PC-3 (cell line): ENCODE measurements around the gene ZDHHC7. TPM values are rescaled to one million over a fixed set of nuclear protein-coding genes. Genes with fewer than 3 reads are reported as not detected.

Experiments used
- ATAC-seq: fragments of 200-7000 bp; cut with Tn5 transposase; 2 replicates; pipeline ENCODE4 v1.9.1; 2020; ENCODE audit warnings: mild to moderate bottlenecking, moderate library complexity
- BruUV-seq: library from RNA; stranded (reverse); fragments of 400-500 nt; replicated peaks from 2 replicates; lab custom pipeline; 2021; lab: Mats Ljungman, UMichigan
- CTCF ChIA-PET: fragments of 300-600 bp; sonication (Branson Sonifier 250); formaldehyde crosslinking; loops from one replicate; lab custom pipeline; 2022; ENCODE audit warnings: antibody characterized with exemption; lab: Charles Lee
- POLR2A ChIA-PET: fragments of 300-600 bp; sonication (Branson Sonifier 250); formaldehyde crosslinking; loops from one replicate; lab custom pipeline; 2022; ENCODE audit warnings: antibody characterized with exemption; ENCODE audit not compliant: unreplicated experiment; lab: Charles Lee
- DNase-seq: peaks from one replicate; pipeline ENCODE4 v3.0.0-alpha.2; 2015
- H2AFZ ChIP-seq: fragments of 300-600 bp; sonication (generic); 2 replicates; pipeline ENCODE4 v1.6.0; 2016; ENCODE audit warnings: antibody characterized with exemption, low read length
- H3F3A ChIP-seq: fragments of 300-600 bp; sonication (generic); one replicate; pipeline ENCODE4 v1.6.0; 2017; ENCODE audit warnings: antibody characterized with exemption, low read length, control low read depth, mild to moderate bottlenecking; ENCODE audit not compliant: unreplicated experiment
- H3K27ac ChIP-seq: fragments of 300-600 bp; sonication (generic); 2 replicates; pipeline ENCODE4 v1.5.1; 2016; ENCODE audit warnings: mild to moderate bottlenecking, low read length
- H3K27me3 ChIP-seq: fragments of 300-600 bp; sonication (generic); 2 replicates; pipeline ENCODE4 v1.6.1; 2016; ENCODE audit warnings: low read length, mixed read lengths
- H3K36me3 ChIP-seq: fragments of 300-600 bp; sonication (generic); 2 replicates; pipeline ENCODE4 v1.6.1; 2016; ENCODE audit warnings: low read depth, mixed run types, low read length, mixed read lengths
- H3K4me1 ChIP-seq: fragments of 300-600 bp; sonication (generic); 2 replicates; pipeline ENCODE4 v1.5.1; 2016; ENCODE audit warnings: low read length; ENCODE audit not compliant: insufficient read depth
- H3K4me2 ChIP-seq: fragments of 300-600 bp; sonication (generic); 2 replicates; pipeline ENCODE4 v1.6.0; 2016; ENCODE audit warnings: low read length
- H3K4me3 ChIP-seq: fragments of 300-600 bp; sonication (generic); 2 replicates; pipeline ENCODE4 v1.5.1; 2016; ENCODE audit warnings: mild to moderate bottlenecking, low read length, mixed read lengths
- H3K79me2 ChIP-seq: fragments of 300-600 bp; sonication (generic); 2 replicates; pipeline ENCODE4 v1.6.1; 2017; ENCODE audit warnings: low read length, mixed read lengths
- H3K9ac ChIP-seq: fragments of 300-600 bp; sonication (generic); 2 replicates; pipeline ENCODE4 v1.6.0; 2016; ENCODE audit warnings: mild to moderate bottlenecking, low read length
- H3K9me2 ChIP-seq: fragments of 300-600 bp; sonication (generic); replicated peaks from 2 replicates; pipeline ENCODE4 v1.6.1; 2016; ENCODE audit warnings: mixed run types, low read length, mixed read lengths
- H3K9me3 ChIP-seq: fragments of 300-600 bp; sonication (generic); 2 replicates; pipeline ENCODE4 v1.6.1; 2016; ENCODE audit warnings: low read length, mixed read lengths
- H4K20me1 ChIP-seq: fragments of 300-600 bp; sonication (generic); 2 replicates; pipeline ENCODE4 v1.6.1; 2016; ENCODE audit warnings: low read length, mixed read lengths
- CTCF ChIP-seq: fragments of 300-600 bp; sonication (generic); conservative IDR thresholded peaks from 2 replicates; pipeline ENCODE4 v1.5.1; 2017; ENCODE audit warnings: antibody characterized with exemption, low read depth, mild to moderate bottlenecking, low read length
- EZH2 ChIP-seq: fragments of 300-600 bp; sonication (generic); IDR thresholded peaks from one replicate; pipeline ENCODE4 v1.6.1; 2017; ENCODE audit warnings: antibody characterized with exemption, mild to moderate bottlenecking, low read length; ENCODE audit not compliant: unreplicated experiment
- EZH2phosphoT487 ChIP-seq: fragments of 300-600 bp; sonication (generic); IDR thresholded peaks from 2 replicates; pipeline ENCODE4 v1.6.1; 2018; ENCODE audit warnings: mild to moderate bottlenecking, antibody characterized with exemption, low read length, borderline replicate concordance
- intact Hi-C: fragments of 100-400 bp; cut with micrococcal nuclease; formaldehyde crosslinking; loops from 2 replicates; pipeline ENCODE4 v1.9.0; 2023
- total RNA-seq: library from RNA; depleted of rRNA; stranded (reverse); fragments of >200 nt; gene quantifications from 2 replicates; pipeline ENCODE4 v1.2.3, GENCODE V29; 2014

ZDHHC7 gene
- total RNA-seq, 1 experiment from 2014 or later = 42.1 TPM

- BruUV-seq = no TSS peak
Measured at GRCh38 chr16:84926462-84926861, 84.9 kb downstream of the ZDHHC7 start.

GRCh38 chr16:84925773-84926372 lies 85.5 kb downstream of the ZDHHC7 start:
- no peak for DNase-seq
- no peaks in the 10 kb centered on the region for H4K20me1 ChIP-seq
- ChIA-PET CTCF (interaction anchor here (2.0 kb wide), 1 partner anchor 27 kb away, joined by 5 read pairs; no protein-coding TSS in a partner anchor), POLR2A (no interaction called here)
- BruUV-seq = no TSS peak
- H3K27me3 ChIP-seq = no peaks in the 10 kb centered on the region
- no peaks in the 10 kb centered on the region for H3K36me3 ChIP-seq
- no peak overlapping the region for H3K9ac ChIP-seq
- no peak overlapping the region for H2AFZ ChIP-seq
- intact Hi-C loops = loop anchor here (1.0 to 2.0 kb wide), 4 partner anchors 26 to 172 kb away; no protein-coding TSS in a partner anchor
- H3K4me3 ChIP-seq = no peak overlapping the region
- no peaks in the 10 kb centered on the region for H3K9me3 ChIP-seq
- H3K27ac ChIP-seq = no peak overlapping the region
- H3K79me2 ChIP-seq = no peaks in the 10 kb centered on the region
- TF ChIP-seq CTCF (no peak), EZH2 (no peak), EZH2phosphoT487 (no peak)
- no peaks in the 10 kb centered on the region for H3K9me2 ChIP-seq
- peaks cover 10% of the 10 kb centered on the region for H3K4me1 ChIP-seq
- H3K4me2 ChIP-seq = no peak overlapping the region
- H3F3A ChIP-seq = no peaks in the 10 kb centered on the region
- ATAC-seq = no peak

More at GRCh38 chr16:84926462-84926861, 84.9 kb downstream of the ZDHHC7 start:
- DNase-seq = no peak
- POLR2A ChIA-PET = no interaction called here
- no peak overlapping the region for H3K9ac ChIP-seq
- H4K20me1 ChIP-seq = no peaks in the 10 kb centered on the region
- H3K27me3 ChIP-seq = no peaks in the 10 kb centered on the region
- no peaks in the 10 kb centered on the region for H3K36me3 ChIP-seq
- H3F3A ChIP-seq = no peaks in the 10 kb centered on the region
- TF ChIP-seq CTCF (no peak), EZH2 (no peak), EZH2phosphoT487 (no peak)
- no peak overlapping the region for H2AFZ ChIP-seq
- CTCF ChIA-PET = interaction anchor here (2.0 kb wide), 1 partner anchor 27 kb away, joined by 5 read pairs; no protein-coding TSS in a partner anchor
- H3K79me2 ChIP-seq = no peaks in the 10 kb centered on the region
- H3K27ac ChIP-seq = no peak overlapping the region
- no peaks in the 10 kb centered on the region for H3K9me2 ChIP-seq
- no peak for ATAC-seq
- no peak overlapping the region for H3K4me3 ChIP-seq
- no peak overlapping the region for H3K4me2 ChIP-seq
- intact Hi-C loops = no loop called here
- H3K9me3 ChIP-seq = no peaks in the 10 kb centered on the region
- peaks cover 10% of the 10 kb centered on the region for H3K4me1 ChIP-seq
